Limb (tissue), 2 donors: ENCODE results near the gene KIAA1671.

Source experiments
- DNase-seq, 2 donors: peaks; one replicate each; pipeline ENCODE4 v3.0.0-alpha.2; 2016; ENCODE audit errors: extremely low spot score in 2 of 2

KIAA1671 gene

GRCh38 chr22:25090225-25090890 lies 137.8 kb downstream of the KIAA1671 start:
- no peak for DNase-seq

GRCh38 chr22:25091458-25091857 lies 138.9 kb downstream of the KIAA1671 start:
- no peak for DNase-seq

GRCh38 chr22:25092119-25092518 lies 139.6 kb downstream of the KIAA1671 start:
- no peak for DNase-seq

- no peak for DNase-seq
Observed at GRCh38 chr22:25094579-25094978, 142.1 kb downstream of the KIAA1671 start.

- DNase-seq, result no peak
Observed at GRCh38 chr22:25095869-25096268, 143.4 kb downstream of the KIAA1671 start.

GRCh38 chr22:25096638-25097405 lies 144.3 kb downstream of the KIAA1671 start:
- no peak for DNase-seq

GRCh38 chr22:25098445-25099081 lies 146.0 kb downstream of the KIAA1671 start:
- no peak for DNase-seq

GRCh38 chr22:25099202-25099601 lies 146.7 kb downstream of the KIAA1671 start:
- DNase-seq, result no peak

GRCh38 chr22:25100402-25100801 lies 147.9 kb downstream of the KIAA1671 start:
- DNase-seq, result no peak

GRCh38 chr22:25100948-25101347 lies 148.4 kb downstream of the KIAA1671 start:
- DNase-seq, result no peak

GRCh38 chr22:25101501-25101900 lies 149.0 kb downstream of the KIAA1671 start:
- no peak for DNase-seq

GRCh38 chr22:25101986-25102385 lies 149.5 kb downstream of the KIAA1671 start:
- DNase-seq, result no peak

GRCh38 chr22:25102722-25103121 lies 150.2 kb downstream of the KIAA1671 start:
- no peak for DNase-seq

- DNase-seq, result no peak
Observed at GRCh38 chr22:25104367-25104766, 151.9 kb downstream of the KIAA1671 start.

GRCh38 chr22:25105817-25106650 lies 153.5 kb downstream of the KIAA1671 start:
- DNase-seq, result no peak

- DNase-seq, result no peak
Observed at GRCh38 chr22:25109878-25110595, 157.5 kb downstream of the KIAA1671 start.

GRCh38 chr22:25110596-25110845 lies 158.0 kb downstream of the KIAA1671 start:
- no peak for DNase-seq

GRCh38 chr22:25110846-25111578 lies 158.5 kb downstream of the KIAA1671 start:
- DNase-seq, result peak; percentile 81 to 84

GRCh38 chr22:25111579-25112517 lies 159.3 kb downstream of the KIAA1671 start:
- DNase-seq, result peak in 1 of 2 donors; percentile 48
